A549 treated with ZK216348 at 1 μM for 4 hours (cell line): ENCODE measurements around the gene FCAMR. TPM values are rescaled to one million over a fixed set of nuclear protein-coding genes. Genes with fewer than 3 reads are reported as not detected.

Experiments
- total RNA-seq: library from RNA; stranded (reverse); fragments of 200-300 nt; extraction: Qiagen RNA extraction; gene quantifications from 5 replicates; pipeline ENCODE4 v1.2.3, GENCODE V29; 2022; ENCODE audit warnings: low read depth

The FCAMR gene, protein sequence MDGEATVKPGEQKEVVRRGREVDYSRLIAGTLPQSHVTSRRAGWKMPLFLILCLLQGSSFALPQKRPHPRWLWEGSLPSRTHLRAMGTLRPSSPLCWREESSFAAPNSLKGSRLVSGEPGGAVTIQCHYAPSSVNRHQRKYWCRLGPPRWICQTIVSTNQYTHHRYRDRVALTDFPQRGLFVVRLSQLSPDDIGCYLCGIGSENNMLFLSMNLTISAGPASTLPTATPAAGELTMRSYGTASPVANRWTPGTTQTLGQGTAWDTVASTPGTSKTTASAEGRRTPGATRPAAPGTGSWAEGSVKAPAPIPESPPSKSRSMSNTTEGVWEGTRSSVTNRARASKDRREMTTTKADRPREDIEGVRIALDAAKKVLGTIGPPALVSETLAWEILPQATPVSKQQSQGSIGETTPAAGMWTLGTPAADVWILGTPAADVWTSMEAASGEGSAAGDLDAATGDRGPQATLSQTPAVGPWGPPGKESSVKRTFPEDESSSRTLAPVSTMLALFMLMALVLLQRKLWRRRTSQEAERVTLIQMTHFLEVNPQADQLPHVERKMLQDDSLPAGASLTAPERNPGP
- total RNA-seq: 0.14 TPM in 1 of 5 replicates, not detected in the others

GRCh38 chr1:206970446-206970845 is at the start of gene FCAMR:
FCAMR (minus strand) TSS chr1:206970460; CDS start chr1:206970125, 335 bp downstream.

GRCh38 chr1:206946261-206946660 is 24.0 kb downstream of the FCAMR start, which contains the start of gene PIGR:
PIGR (minus strand) TSS chr1:206946466; CDS start chr1:206940531, 5,935 bp downstream.

DNA sequence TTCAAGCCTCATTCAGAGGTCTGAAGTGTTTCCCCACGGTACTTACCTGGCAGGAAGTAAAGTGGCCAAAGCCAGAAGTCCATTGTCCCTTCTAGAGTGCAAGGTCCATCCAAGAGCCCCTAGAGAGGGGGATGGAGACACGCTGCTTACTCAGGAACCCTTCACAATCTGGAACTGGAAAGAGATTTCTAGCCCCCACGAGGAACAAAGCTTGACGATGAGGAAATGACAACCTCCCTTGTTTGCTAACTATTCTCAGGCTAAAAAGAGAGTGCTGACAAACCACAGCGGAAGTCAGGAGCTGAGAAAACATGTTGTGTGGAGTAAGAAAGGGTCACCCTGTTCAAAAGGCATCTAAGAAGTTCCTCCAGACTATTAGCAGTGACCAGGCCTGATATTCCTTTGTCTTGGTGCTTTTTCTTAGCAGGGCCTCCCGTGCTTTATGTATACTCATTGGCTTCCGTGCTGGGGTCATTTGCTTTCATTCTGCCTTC is 48.4 kb downstream of the FCAMR start, which contains the start of gene FCMR:
TSS of gene FCMR (minus strand) at position 170 of the 494 bp plus-strand sequence. CDS start at position 83, 87 bp downstream.

Other genes starting within 250 kb of the FCAMR start
- not detected in 5 replicates for gene IL19, start 199.7 kb downstream of the FCAMR start, total RNA-seq
- not detected in 5 replicates for gene IL10, start 198.0 kb downstream of the FCAMR start, total RNA-seq
- gene IL20, start 104.8 kb downstream of the FCAMR start, total RNA-seq: not detected in 5 replicates
- gene IL24, start 73.0 kb downstream of the FCAMR start, total RNA-seq: 0.27 to 0.42 TPM (median 0.32 TPM) in 5 replicates
- gene FCMR, start 48.5 kb downstream of the FCAMR start, total RNA-seq: 4.5 to 7.0 TPM (median 4.8 TPM) in 5 replicates
- gene PIGR, start 24.0 kb downstream of the FCAMR start, total RNA-seq: not detected in 5 replicates
- gene C1orf116, start 62.3 kb upstream of the FCAMR start, total RNA-seq: 3.6 to 7.4 TPM (median 5.8 TPM) in 5 replicates
- gene YOD1, start 80.7 kb upstream of the FCAMR start, total RNA-seq: 2.9 to 8.4 TPM (median 7.4 TPM) in 5 replicates
- gene PFKFB2, start 82.8 kb upstream of the FCAMR start, total RNA-seq: 4.6 to 7.3 TPM (median 6.4 TPM) in 5 replicates
- 1.2 to 2.1 TPM (median 1.6 TPM) in 5 replicates for gene C4BPB, start 118.4 kb upstream of the FCAMR start, total RNA-seq
- 0.33 to 0.86 TPM (median 0.78 TPM) in 5 replicates for gene C4BPA, start 133.8 kb upstream of the FCAMR start, total RNA-seq